A673 (cell line): ENCODE results near the gene PBXIP1.

ENCODE experiments used
- EZH2 ChIP-seq: fragments of 200-600 bp; sonication (generic); IDR thresholded peaks from 2 replicates; pipeline ENCODE4 v1.6.1; 2017; ENCODE audit warnings: borderline replicate concordance, low read depth, mild to moderate bottlenecking, mixed read lengths, antibody characterized with exemption, low read length; ENCODE audit not compliant: poor library complexity, severe bottlenecking
- TF ChIP-seq, protein P1 (sequence below): fragments of 300-800, 200-600 bp; sonication (generic); conservative IDR thresholded peaks from 2 replicates; pipeline ENCODE4 v1.5.1; 2017; ENCODE audit warnings: low read depth, mild to moderate bottlenecking, antibody characterized with exemption, low read length, moderate library complexity, mixed read lengths

DNA sequence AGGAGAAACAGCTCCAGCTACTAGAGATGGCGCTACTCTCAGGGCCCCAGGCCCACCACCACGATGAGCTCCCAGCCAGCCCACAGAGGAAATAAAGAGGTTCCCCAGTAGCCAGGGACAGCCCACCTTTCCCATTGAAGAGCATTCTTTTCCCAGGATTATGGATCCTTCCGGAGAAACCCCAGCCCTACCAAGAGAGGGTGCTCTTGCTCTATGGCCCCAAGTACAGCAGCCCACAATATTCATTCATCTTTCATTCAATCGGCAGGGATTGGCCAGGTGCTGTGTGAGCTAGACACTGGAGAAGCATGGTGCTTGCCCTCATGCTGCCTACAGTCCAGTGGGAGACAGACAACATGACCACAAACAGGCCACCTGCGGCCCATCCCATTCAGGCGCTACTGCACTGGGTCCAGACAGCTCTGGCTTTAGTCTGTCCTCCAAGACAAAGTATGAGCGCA is 49.2 kb downstream of the PBXIP1 start:
- no peak for TF ChIP-seq EZH2
- TF ChIP-seq, protein P1, sequence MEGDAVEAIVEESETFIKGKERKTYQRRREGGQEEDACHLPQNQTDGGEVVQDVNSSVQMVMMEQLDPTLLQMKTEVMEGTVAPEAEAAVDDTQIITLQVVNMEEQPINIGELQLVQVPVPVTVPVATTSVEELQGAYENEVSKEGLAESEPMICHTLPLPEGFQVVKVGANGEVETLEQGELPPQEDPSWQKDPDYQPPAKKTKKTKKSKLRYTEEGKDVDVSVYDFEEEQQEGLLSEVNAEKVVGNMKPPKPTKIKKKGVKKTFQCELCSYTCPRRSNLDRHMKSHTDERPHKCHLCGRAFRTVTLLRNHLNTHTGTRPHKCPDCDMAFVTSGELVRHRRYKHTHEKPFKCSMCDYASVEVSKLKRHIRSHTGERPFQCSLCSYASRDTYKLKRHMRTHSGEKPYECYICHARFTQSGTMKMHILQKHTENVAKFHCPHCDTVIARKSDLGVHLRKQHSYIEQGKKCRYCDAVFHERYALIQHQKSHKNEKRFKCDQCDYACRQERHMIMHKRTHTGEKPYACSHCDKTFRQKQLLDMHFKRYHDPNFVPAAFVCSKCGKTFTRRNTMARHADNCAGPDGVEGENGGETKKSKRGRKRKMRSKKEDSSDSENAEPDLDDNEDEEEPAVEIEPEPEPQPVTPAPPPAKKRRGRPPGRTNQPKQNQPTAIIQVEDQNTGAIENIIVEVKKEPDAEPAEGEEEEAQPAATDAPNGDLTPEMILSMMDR = peak; percentile 37
